Neural crest cell (in vitro differentiated cells): ENCODE results near the gene KRTAP10-1. TPM values are rescaled to one million over a fixed set of nuclear protein-coding genes. Genes with fewer than 3 reads are reported as not detected.

Source experiments
- DNase-seq: peaks from one replicate; pipeline ENCODE4 v3.0.0; 2021; ENCODE audit warnings: low read depth, mixed read lengths, low spot score
- H3K27ac Mint-ChIP-seq: one replicate; pipeline ENCODE4 v1.8.0; 2021; ENCODE audit warnings: mild to moderate bottlenecking, mixed read lengths; ENCODE audit not compliant: unreplicated experiment
- H3K27me3 Mint-ChIP-seq: 2 replicates; pipeline ENCODE4 v1.8.0; 2021; ENCODE audit warnings: low read depth, mild to moderate bottlenecking, mixed read lengths
- H3K36me3 Mint-ChIP-seq: 2 replicates; pipeline ENCODE4 v1.8.0; 2021; ENCODE audit warnings: low read depth, mild to moderate bottlenecking, mixed read lengths
- H3K4me1 Mint-ChIP-seq: 2 replicates; pipeline ENCODE4 v1.8.0; 2021; ENCODE audit warnings: mixed read lengths
- H3K4me3 Mint-ChIP-seq: one replicate; pipeline ENCODE4 v1.8.0; 2021; ENCODE audit warnings: mild to moderate bottlenecking, mixed read lengths
- H3K9me3 Mint-ChIP-seq: 2 replicates; pipeline ENCODE4 v1.8.0; 2021; ENCODE audit warnings: mixed read lengths
- CTCF ChIP-seq: fragments of 200-600 bp; sonication (generic); conservative IDR thresholded peaks from 2 replicates; pipeline ENCODE4 v1.5.0; 2021; ENCODE audit warnings: antibody characterized with exemption, mild to moderate bottlenecking
- total RNA-seq: library from RNA; stranded (reverse); gene quantifications from 2 replicates; pipeline ENCODE4 v1.2.1, GENCODE V29; 2021

The KRTAP10-1 gene
- total RNA-seq, 1 donor from 2014 or later: not detected

- Mint-ChIP-seq H3K4me1 (no peaks in the 10 kb centered on the region), H3K4me3 (no peak overlapping the region), H3K36me3 (no peaks in the 10 kb centered on the region), H3K27me3 (no peaks in the 10 kb centered on the region), H3K9me3 (no peaks in the 10 kb centered on the region), H3K27ac (no peak overlapping the region)
- DNase-seq: no peak
- TF ChIP-seq CTCF: no peak
These were observed 28.6 kb downstream of the KRTAP10-1 start for GRCh38 chr21:44511219-44511937.

GRCh38 chr21:44510508-44511218 lies 29.3 kb downstream of the KRTAP10-1 start:
- peak; percentile 92 for TF ChIP-seq CTCF

GRCh38 chr21:44510109-44510507 lies 29.9 kb downstream of the KRTAP10-1 start:
- TF ChIP-seq CTCF: no peak
- H3K9me3 Mint-ChIP-seq: no peaks in the 10 kb centered on the region
- no peak for DNase-seq
- H3K4me1 Mint-ChIP-seq: peaks cover 11% of the 10 kb centered on the region
- H3K4me3 Mint-ChIP-seq: no peak overlapping the region
- no peak overlapping the region for H3K27ac Mint-ChIP-seq
- H3K27me3 Mint-ChIP-seq: no peaks in the 10 kb centered on the region
- H3K36me3 Mint-ChIP-seq: no peaks in the 10 kb centered on the region

More at GRCh38 chr21:44510508-44511218, 29.3 kb downstream of the KRTAP10-1 start:
- Mint-ChIP-seq H3K36me3 (no peaks in the 10 kb centered on the region), H3K4me1 (peaks cover 6% of the 10 kb centered on the region), H3K27me3 (no peaks in the 10 kb centered on the region), H3K27ac (no peak overlapping the region), H3K4me3 (no peak overlapping the region), H3K9me3 (no peaks in the 10 kb centered on the region)
- peak; percentile 60 for DNase-seq

GRCh38 chr21:44509539-44509938 lies 30.5 kb downstream of the KRTAP10-1 start:
- no peak for DNase-seq
- Mint-ChIP-seq H3K9me3 (no peaks in the 10 kb centered on the region), H3K36me3 (no peaks in the 10 kb centered on the region), H3K4me1 (peaks cover 11% of the 10 kb centered on the region), H3K4me3 (no peak overlapping the region), H3K27me3 (no peaks in the 10 kb centered on the region), H3K27ac (no peak overlapping the region)
- no peak for TF ChIP-seq CTCF

- Mint-ChIP-seq H3K27ac (no peak overlapping the region), H3K4me1 (peaks cover 11% of the 10 kb centered on the region), H3K27me3 (no peaks in the 10 kb centered on the region), H3K9me3 (no peaks in the 10 kb centered on the region), H3K36me3 (no peaks in the 10 kb centered on the region), H3K4me3 (no peak overlapping the region)
- DNase-seq: no peak
- no peak for TF ChIP-seq CTCF
These were observed 31.1 kb downstream of the KRTAP10-1 start for GRCh38 chr21:44508711-44509445.
